ENCODE data around the gene PKDCC. TPM values are rescaled to one million over a fixed set of nuclear protein-coding genes. Genes with fewer than 3 reads are reported as not detected.
"Not testable (repeated sequence)": the region's sequence is repeated elsewhere in the genome, so short reads cannot be mapped to it uniquely, and the experiment has no call there.

The PKDCC gene
- total RNA-seq, 1 donor from 2014 or later: 8.5 TPM

GRCh38 chr2:42064417-42064942 is 16.7 kb downstream of the PKDCC start:
- no peak overlapping the region for H3K4me3 ChIP-seq (ENCODE audit: low read depth, low read length)
- no peak for DNase-seq (ENCODE audit: low read depth)
- no peaks in the 10 kb centered on the region for H3K36me3 ChIP-seq (ENCODE audit: control insufficient read depth, insufficient read depth, low read length)
- peaks cover 6% of the 10 kb centered on the region for H3K27me3 ChIP-seq (ENCODE audit: control insufficient read depth, insufficient read depth, low read length)
- TF ChIP-seq, protein P1, sequence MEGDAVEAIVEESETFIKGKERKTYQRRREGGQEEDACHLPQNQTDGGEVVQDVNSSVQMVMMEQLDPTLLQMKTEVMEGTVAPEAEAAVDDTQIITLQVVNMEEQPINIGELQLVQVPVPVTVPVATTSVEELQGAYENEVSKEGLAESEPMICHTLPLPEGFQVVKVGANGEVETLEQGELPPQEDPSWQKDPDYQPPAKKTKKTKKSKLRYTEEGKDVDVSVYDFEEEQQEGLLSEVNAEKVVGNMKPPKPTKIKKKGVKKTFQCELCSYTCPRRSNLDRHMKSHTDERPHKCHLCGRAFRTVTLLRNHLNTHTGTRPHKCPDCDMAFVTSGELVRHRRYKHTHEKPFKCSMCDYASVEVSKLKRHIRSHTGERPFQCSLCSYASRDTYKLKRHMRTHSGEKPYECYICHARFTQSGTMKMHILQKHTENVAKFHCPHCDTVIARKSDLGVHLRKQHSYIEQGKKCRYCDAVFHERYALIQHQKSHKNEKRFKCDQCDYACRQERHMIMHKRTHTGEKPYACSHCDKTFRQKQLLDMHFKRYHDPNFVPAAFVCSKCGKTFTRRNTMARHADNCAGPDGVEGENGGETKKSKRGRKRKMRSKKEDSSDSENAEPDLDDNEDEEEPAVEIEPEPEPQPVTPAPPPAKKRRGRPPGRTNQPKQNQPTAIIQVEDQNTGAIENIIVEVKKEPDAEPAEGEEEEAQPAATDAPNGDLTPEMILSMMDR (IDR thresholded peaks at IDR 0.05; ENCODE audit: insufficient read depth, low read length, poor library complexity, severe bottlenecking): no peak

GRCh38 chr2:42065753-42066152 is 17.9 kb downstream of the PKDCC start:
- not testable (repeated sequence) for H3K4me3 ChIP-seq (ENCODE audit: low read depth, low read length); H3K36me3 ChIP-seq (ENCODE audit: control insufficient read depth, insufficient read depth, low read length); H3K27me3 ChIP-seq (ENCODE audit: control insufficient read depth, insufficient read depth, low read length); DNase-seq (ENCODE audit: low read depth)

DNA sequence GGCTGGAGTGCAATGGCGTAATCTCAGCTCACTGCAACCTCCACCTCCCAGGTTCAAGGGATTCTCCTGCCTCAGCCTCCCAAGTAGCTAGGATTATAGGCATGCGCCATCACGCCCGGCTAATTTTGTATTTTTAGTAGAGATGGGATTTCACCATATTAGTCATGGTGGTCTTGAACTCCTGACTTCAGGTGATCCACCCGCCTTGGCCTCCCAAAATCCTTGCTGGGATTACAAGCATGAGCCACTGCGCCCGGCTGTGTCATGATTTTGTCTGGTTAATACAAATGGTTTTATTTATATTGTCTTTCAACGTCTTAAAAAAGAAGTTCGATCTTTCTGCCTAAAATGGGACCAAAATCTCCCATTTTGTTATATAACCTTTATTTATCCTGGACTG is 19.2 kb downstream of the PKDCC start:
- not testable (repeated sequence) for H3K4me3 ChIP-seq (ENCODE audit: low read depth, low read length); H3K27me3 ChIP-seq (ENCODE audit: control insufficient read depth, insufficient read depth, low read length); DNase-seq (ENCODE audit: low read depth); H3K36me3 ChIP-seq (ENCODE audit: control insufficient read depth, insufficient read depth, low read length)

DNA sequence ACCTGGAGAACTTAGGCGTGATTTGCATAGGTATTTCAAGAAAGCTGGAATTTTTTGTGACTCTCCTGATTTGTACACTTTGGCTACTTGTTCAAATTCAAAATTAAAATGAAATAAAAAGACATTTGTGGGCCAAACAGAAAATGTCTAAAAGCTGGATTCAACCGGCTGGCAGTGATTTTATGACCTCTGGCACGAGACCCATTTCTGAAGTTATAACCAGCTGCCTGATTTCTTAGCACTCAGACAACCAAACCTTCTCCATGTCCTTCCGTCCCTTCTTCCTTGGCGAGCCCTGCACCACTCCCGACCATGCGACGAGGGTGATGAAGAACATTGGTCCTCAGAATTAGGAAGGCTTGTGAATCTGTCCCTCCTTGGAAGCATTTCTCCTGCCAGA is 19.7 kb downstream of the PKDCC start:
- DNase-seq (ENCODE audit: low read depth): no peak
- Histone ChIP-seq H3K36me3 (ENCODE audit: control insufficient read depth, insufficient read depth, low read length) (no peaks in the 10 kb centered on the region), H3K27me3 (ENCODE audit: control insufficient read depth, insufficient read depth, low read length) (peaks cover 6% of the 10 kb centered on the region), H3K4me3 (ENCODE audit: low read depth, low read length) (no peak overlapping the region)
- TF ChIP-seq, protein P1 (IDR thresholded peaks at IDR 0.05; ENCODE audit: insufficient read depth, low read length, poor library complexity, severe bottlenecking): no peak

DNA sequence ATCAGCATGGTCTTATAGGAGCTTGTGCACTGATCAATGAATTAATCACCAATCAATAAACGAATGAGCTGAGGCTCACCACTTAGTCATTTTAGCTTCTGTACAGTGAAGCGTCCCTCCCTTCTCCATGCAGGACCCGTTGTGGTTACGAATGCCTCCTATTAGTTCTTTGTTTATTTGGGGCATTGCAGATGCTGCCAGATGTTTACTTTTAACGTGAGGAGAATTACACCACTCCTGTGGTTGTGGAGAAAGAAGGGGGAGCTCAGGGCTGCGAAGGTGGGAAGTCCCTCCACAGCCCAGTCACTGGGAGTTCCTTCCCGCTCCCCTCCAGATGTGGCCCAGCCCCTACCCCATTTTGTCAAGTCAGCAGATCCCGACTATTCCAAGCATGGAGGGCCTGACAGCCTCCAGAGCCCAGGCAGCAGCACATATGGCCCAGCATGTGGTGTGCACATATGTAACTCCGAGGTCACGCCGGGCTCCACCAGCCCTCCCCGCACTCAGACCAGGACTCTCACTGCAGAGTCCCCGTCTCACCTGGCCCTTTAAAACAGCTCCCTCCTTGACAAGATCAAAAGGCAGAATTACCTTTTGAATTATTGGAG is 20.9 kb downstream of the PKDCC start:
- TF ChIP-seq, protein P1 (IDR thresholded peaks at IDR 0.05; ENCODE audit: insufficient read depth, low read length, poor library complexity, severe bottlenecking): no peak
- Histone ChIP-seq H3K27me3 (ENCODE audit: control insufficient read depth, insufficient read depth, low read length) (peaks cover 6% of the 10 kb centered on the region), H3K4me3 (ENCODE audit: low read depth, low read length) (no peak overlapping the region), H3K36me3 (ENCODE audit: control insufficient read depth, insufficient read depth, low read length) (no peaks in the 10 kb centered on the region)
- no peak for DNase-seq (ENCODE audit: low read depth)

DNA sequence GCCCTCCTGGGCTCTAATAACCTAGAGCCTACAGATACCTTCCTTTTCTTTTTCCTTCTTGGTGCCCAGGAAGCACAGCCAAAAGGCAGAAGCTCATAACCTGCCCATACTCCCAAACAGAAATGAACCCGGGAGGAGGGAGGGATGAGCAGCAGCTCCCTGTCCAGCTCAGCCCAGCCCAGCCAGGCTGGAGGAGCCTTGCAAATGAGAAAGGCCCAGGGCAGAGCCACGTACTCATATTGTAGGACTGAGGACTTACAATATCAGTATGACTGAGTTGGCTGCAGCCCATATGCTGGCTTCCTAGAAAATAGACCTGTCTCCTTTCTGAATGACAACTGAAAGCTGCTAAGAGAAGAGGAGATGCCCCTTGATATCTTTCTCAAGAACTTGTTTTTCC is 21.7 kb downstream of the PKDCC start:
- no peak overlapping the region for H3K4me3 ChIP-seq (ENCODE audit: low read depth, low read length)
- peaks cover 6% of the 10 kb centered on the region for H3K27me3 ChIP-seq (ENCODE audit: control insufficient read depth, insufficient read depth, low read length)
- H3K36me3 ChIP-seq (ENCODE audit: control insufficient read depth, insufficient read depth, low read length): no peaks in the 10 kb centered on the region
- DNase-seq (ENCODE audit: low read depth): no peak
- TF ChIP-seq, protein P1 (IDR thresholded peaks at IDR 0.05; ENCODE audit: insufficient read depth, low read length, poor library complexity, severe bottlenecking): no peak

DNA sequence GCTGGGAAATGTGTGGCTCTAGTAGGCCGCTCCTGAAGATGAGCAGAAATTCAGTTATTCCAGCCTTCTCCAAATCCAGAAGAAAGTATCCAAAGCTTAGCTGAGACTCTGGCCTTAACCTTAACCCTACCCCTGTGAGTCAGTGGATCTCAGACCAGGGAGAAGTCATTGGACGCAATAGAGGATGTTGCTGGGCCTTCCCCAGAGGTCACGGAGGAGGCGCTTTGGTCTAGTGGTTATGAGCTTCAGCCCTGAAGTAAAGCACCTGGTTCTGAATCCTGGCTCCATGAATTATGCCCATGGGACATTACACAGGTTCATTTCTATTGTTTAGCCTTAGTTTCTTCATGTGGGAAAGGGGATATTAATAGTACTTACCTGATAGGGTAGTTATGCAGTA is 24.0 kb downstream of the PKDCC start:
- TF ChIP-seq, protein P1 (IDR thresholded peaks at IDR 0.05; ENCODE audit: insufficient read depth, low read length, poor library complexity, severe bottlenecking): no peak
- H3K4me3 ChIP-seq (ENCODE audit: low read depth, low read length): no peak overlapping the region
- no peak for DNase-seq (ENCODE audit: low read depth)
- peaks cover 6% of the 10 kb centered on the region for H3K27me3 ChIP-seq (ENCODE audit: control insufficient read depth, insufficient read depth, low read length)
- H3K36me3 ChIP-seq (ENCODE audit: control insufficient read depth, insufficient read depth, low read length): no peaks in the 10 kb centered on the region
